Measurements from ENCODE around the gene TSKU.
"Not testable (repeated sequence)": the region's sequence is repeated elsewhere in the genome, so short reads cannot be mapped to it uniquely, and the experiment has no call there.

Gene TSKU, protein sequence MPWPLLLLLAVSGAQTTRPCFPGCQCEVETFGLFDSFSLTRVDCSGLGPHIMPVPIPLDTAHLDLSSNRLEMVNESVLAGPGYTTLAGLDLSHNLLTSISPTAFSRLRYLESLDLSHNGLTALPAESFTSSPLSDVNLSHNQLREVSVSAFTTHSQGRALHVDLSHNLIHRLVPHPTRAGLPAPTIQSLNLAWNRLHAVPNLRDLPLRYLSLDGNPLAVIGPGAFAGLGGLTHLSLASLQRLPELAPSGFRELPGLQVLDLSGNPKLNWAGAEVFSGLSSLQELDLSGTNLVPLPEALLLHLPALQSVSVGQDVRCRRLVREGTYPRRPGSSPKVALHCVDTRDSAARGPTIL

DNA sequence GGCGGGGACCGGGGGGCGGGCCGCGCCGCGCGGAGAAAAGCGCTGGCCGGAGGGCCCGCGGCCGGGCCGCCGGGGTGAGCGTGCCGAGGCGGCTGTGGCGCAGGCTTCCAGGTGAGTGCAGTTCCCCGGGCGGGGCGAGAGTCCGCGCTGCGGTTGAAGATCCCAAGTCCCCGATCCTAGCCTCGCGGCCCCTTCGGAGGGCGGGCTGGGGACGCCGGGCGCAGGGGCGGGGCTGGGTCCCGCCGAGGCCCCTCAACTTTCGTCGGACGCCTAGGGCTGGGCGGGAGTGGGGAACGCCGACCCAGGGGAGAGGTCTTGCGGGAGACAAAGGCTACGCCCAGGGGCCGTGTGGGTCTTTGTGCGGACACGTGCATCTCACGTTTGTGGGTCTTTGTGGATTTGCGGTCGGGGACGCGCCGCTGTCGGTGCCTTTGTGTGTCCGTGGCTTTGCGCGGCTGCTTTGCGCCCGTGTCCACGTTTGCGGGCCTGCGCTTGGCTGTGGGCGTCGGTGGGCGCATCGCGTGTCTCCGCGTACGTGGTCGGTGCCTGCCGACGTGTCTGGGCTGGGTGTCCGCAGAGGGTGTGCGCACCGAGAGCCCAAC, at the start of gene TSKU:
TSKU (plus strand) TSS at position 63 of the 602 bp plus-strand sequence. CDS start 12,261 bp downstream, outside the sequence.
- DNase-seq (ENCODE audit: low read depth): no peak

GRCh38 chr11:76733906-76734305, 49.2 kb upstream of the TSKU start:
- not testable (repeated sequence) for DNase-seq (ENCODE audit: low read depth)

DNA sequence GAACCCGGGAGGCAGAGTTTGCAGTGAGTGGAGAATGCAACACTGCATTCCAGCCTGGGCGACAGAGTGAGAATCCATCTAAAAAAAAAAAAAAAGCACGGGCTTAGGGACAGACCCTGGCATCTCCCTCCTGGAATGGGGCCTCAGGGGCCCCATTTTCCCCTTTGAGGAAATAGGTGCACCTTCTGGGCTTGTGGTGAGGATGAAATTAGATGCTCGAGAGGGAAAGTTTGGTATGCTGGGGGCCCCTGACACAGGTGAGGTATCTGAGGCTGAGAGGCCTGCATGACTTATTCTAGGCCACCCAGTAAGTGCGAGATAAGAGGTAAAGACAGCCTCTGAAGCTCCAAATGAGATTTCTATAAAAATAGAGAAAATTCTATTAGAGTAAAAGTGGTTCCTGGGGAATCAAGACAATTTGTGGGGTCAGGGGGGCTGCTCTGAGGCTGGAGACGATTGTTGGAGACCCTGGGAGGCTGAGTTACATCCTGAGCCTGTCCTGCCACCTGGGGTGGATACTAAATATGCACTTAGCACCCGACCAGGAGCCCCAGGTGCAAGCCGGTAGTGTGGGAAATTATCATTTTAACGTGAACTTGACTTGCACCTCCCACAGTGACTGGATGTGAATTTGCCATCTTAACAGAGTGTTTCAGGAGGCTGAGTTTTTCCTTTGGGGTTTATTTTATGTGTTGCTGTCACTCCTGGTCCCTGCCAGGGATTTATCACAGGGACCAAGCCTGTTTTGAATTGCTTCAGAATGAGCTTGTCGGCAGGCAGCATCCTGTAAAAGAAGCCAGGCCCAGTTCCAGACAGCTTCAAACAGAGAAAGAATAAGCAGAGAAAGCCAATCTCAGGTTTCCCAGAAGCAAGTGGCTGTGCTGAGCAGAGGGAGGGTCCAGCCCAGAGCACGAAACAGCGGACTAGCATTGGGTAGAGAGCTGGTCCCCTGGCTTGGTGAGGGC, 48.4 kb upstream of the TSKU start:
- DNase-seq (ENCODE audit: low read depth): no peak

DNA sequence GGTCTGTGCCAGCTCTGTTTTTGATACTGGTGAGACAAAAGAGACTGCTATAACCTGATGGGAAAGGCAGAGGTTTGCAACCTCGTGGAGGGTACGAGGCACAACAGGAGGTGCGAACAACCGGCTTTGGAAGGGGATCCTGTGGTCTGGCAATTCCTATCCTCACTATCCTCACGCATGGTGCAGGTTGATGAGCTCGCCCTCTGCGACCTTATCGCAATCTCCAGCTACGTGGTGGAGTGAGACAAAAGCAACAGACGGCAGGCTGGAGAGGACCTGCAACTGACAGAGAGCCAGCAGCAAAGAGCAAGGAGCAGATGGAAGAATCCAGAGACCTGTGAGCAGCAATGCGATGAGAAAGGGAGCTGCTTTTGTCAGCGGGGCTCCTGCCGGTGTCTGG, 47.3 kb upstream of the TSKU start:
- DNase-seq (ENCODE audit: low read depth): no peak

- DNase-seq (ENCODE audit: low read depth): no peak
Measured at GRCh38 chr11:76736266-76736665, 46.9 kb upstream of the TSKU start.

GRCh38 chr11:76736773-76737495, 46.2 kb upstream of the TSKU start:
- no peak for DNase-seq (ENCODE audit: low read depth)

DNA sequence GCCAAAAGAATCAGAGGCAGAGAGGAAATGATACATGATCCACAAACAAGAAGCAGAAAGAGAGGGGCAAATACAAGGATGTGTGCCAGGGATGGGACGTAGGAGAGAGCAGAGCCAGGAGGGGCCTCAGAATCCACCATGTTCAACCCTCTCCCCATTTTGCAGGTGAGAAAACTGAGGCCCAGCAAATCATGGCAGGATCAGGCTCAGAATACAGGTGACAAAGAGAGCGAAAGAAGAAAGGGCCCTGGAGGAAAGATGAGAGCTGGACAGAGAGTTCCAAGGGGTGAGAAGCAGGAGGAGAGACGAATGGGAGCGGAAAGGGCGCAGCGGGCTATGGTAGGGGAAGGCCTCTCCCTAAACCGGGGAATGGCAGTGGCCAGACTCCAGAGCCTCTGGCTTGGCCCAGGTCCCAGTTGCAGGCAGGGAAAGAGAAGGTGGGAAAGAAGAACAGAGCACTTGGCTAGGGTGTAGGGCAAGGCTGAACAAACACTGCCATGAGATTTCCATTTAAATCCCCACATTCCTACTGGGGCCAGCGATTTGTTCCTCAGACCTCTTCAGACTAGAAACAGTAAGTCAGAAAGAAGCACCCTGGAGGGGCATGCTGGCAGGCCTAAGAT, 44.4 kb upstream of the TSKU start:
- DNase-seq (ENCODE audit: low read depth): no peak

- DNase-seq (ENCODE audit: low read depth): no peak
Measured at GRCh38 chr11:76739798-76740197, 43.4 kb upstream of the TSKU start.

- DNase-seq (ENCODE audit: low read depth): no peak
Measured at GRCh38 chr11:76740772-76741171, 42.4 kb upstream of the TSKU start.

DNA sequence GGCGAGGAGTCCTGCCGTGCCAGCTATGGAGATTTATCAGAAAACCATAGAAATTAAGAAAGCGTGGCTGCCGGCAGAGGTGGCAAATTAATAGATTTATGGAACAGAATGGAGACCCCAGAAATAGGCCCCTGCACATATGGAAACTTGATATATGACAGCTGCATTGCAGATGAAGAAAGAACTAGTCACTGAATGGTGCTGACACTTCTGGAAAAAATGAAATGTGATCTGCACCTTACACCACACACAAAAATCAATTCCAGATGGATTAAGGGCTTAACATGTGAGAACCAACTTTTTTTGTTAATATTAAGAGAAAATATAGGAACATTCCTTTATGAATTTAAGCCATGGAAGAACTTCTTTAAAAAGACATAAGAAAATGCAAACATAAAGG, 40.3 kb upstream of the TSKU start:
- DNase-seq (ENCODE audit: low read depth): no peak

- DNase-seq (ENCODE audit: low read depth): no peak
Measured at GRCh38 chr11:76744186-76745043, 38.7 kb upstream of the TSKU start.

DNA sequence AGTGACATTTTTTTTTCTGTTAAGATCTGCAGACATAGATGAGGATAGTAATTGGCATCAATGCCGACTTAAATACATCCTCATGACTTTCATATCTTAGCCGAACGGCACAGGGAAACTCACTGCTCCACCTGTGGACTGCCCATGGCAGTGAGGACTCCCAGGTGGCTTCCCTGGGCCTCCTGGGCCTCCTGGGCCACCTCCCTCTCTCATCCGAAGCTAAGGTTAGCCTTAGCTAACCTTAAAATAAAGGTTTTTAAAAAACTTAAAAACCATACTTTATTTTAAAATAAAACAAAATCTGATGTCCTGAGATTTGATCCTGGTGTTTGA, 38.1 kb upstream of the TSKU start:
- DNase-seq (ENCODE audit: low read depth): no peak

DNA sequence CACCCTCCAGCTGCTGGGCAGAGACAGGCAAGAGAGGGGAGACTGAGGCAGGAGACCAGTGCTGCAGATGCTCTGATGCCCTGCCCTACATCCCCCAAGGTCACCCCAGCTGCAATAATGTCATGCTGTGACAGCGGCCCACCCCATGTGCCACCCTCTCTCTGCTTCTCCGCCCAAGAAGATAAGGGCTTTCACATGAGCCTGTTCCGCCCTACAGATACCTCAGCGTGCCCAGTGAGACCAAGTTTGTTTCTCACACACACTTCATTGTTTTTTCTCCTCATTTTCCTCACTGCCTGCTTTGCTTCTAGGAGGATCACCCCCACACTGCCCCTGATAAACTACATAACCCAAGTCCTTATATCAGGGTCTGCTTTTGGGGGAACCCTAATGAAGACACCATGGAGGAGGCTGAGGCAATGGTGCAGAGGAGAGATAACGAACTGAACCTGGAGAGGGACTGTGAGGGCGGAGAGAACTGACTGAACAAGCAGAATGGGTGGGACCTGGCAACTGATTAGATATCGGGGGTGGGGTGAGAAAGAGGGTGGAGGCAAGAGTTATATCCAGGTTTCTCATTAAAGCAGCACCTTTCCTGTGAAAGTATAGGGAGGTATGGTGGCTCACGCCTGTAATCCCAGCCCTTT, 37.5 kb upstream of the TSKU start:
- no peak for DNase-seq (ENCODE audit: low read depth)

- DNase-seq (ENCODE audit: low read depth): no peak
Measured at GRCh38 chr11:76747153-76747914, 35.8 kb upstream of the TSKU start.

GRCh38 chr11:76747915-76748860, 35.0 kb upstream of the TSKU start:
- no peak for DNase-seq (ENCODE audit: low read depth)

GRCh38 chr11:76748948-76749347, 34.2 kb upstream of the TSKU start:
- no peak for DNase-seq (ENCODE audit: low read depth)

- DNase-seq (ENCODE audit: low read depth): no peak
Measured at GRCh38 chr11:76750067-76750466, 33.1 kb upstream of the TSKU start.

DNA sequence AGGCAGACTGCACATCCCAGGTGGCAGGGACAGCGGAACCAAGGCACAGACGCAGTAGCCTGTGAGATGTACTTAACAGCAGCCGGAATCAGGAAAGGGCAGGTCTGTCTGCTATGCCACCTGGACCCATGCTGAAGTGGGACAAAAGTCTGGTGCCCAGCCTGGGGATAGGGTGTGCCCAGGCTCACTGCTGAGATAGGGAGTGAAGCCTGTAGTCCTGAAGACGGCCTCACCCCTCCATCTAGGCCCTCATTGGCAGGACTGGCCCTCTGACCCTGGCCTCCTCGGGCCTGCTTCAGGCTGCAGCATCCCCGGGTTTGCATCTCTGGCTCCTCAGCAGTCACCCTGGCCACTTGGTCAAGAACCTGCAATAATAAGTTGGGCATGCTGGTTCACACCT, 32.4 kb upstream of the TSKU start:
- DNase-seq (ENCODE audit: low read depth): no peak

Measured in stimulated activated CD8-positive, alpha-beta memory T cell treated with anti-CD3 and anti-CD28 coated beads, Interleukin-15, amount 100 ng/mL, for 24 hours (primary cell).